DND-41 (cell line): ENCODE measurements around the gene JAK1.
A peak's percentile ranks its signal among the peaks of the same experiment; 100 is the strongest.

ENCODE experiments used
- ATAC-seq: fragments of 200-7000 bp; cut with Tn5 transposase; 3 replicates; pipeline ENCODE4 v1.9.1; 2021; ENCODE audit warnings: low read depth; ENCODE audit not compliant: insufficient read depth
- DNase-seq: peaks from one replicate; pipeline ENCODE4 v3.0.0-alpha.2; 2020
- H2AFZ ChIP-seq: 2 replicates; pipeline ENCODE4 v1.6.0; 2012; ENCODE audit warnings: low read depth, low read length
- H3K27ac ChIP-seq: 2 replicates; pipeline ENCODE4 v1.5.1; 2012; ENCODE audit warnings: low read length, inconsistent platforms
- H3K27me3 ChIP-seq: fragments of 200-600 bp; sonication (generic); 2 replicates; pipeline ENCODE4 v1.6.0; 2012; ENCODE audit warnings: low read length, mild to moderate bottlenecking, inconsistent platforms; ENCODE audit not compliant: insufficient read depth, poor library complexity
- H3K36me3 ChIP-seq: 2 replicates; pipeline ENCODE4 v1.5.1; 2012; ENCODE audit warnings: low read length, inconsistent platforms; ENCODE audit not compliant: insufficient read depth
- H3K4me1 ChIP-seq: 2 replicates; pipeline ENCODE4 v1.5.1; 2012; ENCODE audit warnings: mild to moderate bottlenecking, low read length; ENCODE audit not compliant: insufficient read depth
- H3K4me2 ChIP-seq: 2 replicates; pipeline ENCODE4 v1.6.0; 2012; ENCODE audit warnings: mild to moderate bottlenecking, moderate library complexity, low read length, inconsistent platforms; ENCODE audit not compliant: insufficient read depth
- H3K4me3 ChIP-seq, 2 experiments: fragments of 200-600 bp in 1 of 2; shearing (Covaris generic) in 1 of 2; 2 replicates each; pipeline ENCODE4 v1.5.1; 2012 to 2016; ENCODE audit warnings: inconsistent platforms in 2 of 2, low read length in 2 of 2, mild to moderate bottlenecking in 2 of 2, low read depth in 1 of 2, moderate library complexity in 1 of 2
- H3K79me2 ChIP-seq: 2 replicates; pipeline ENCODE4 v1.6.0; 2012; ENCODE audit warnings: low read length, inconsistent platforms; ENCODE audit not compliant: insufficient read depth
- H3K9ac ChIP-seq: 2 replicates; pipeline ENCODE4 v1.6.0; 2012; ENCODE audit warnings: low read depth, mild to moderate bottlenecking, inconsistent platforms, low read length, moderate library complexity
- H3K9me3 ChIP-seq: 2 replicates; pipeline ENCODE4 v1.5.1; 2012; ENCODE audit warnings: low read length, moderate library complexity, mild to moderate bottlenecking, inconsistent platforms; ENCODE audit not compliant: insufficient read depth, severe bottlenecking
- H4K20me1 ChIP-seq: 2 replicates; pipeline ENCODE4 v1.6.0; 2012; ENCODE audit warnings: low read length; ENCODE audit not compliant: insufficient read depth
- EZH2 ChIP-seq: IDR thresholded peaks from 3 replicates; pipeline ENCODE4 v1.6.1; 2012; ENCODE audit warnings: borderline replicate concordance, low read depth, mild to moderate bottlenecking, moderate library complexity, low read length, inconsistent platforms; ENCODE audit not compliant: severe bottlenecking
- TF ChIP-seq, protein P1 (sequence below): IDR thresholded peaks from 2 replicates; pipeline ENCODE4 v1.5.1; 2012; ENCODE audit warnings: borderline replicate concordance, low read length, moderate library complexity, mild to moderate bottlenecking; ENCODE audit not compliant: poor library complexity, severe bottlenecking; ENCODE audit errors: extremely low read depth

Gene JAK1

DNA sequence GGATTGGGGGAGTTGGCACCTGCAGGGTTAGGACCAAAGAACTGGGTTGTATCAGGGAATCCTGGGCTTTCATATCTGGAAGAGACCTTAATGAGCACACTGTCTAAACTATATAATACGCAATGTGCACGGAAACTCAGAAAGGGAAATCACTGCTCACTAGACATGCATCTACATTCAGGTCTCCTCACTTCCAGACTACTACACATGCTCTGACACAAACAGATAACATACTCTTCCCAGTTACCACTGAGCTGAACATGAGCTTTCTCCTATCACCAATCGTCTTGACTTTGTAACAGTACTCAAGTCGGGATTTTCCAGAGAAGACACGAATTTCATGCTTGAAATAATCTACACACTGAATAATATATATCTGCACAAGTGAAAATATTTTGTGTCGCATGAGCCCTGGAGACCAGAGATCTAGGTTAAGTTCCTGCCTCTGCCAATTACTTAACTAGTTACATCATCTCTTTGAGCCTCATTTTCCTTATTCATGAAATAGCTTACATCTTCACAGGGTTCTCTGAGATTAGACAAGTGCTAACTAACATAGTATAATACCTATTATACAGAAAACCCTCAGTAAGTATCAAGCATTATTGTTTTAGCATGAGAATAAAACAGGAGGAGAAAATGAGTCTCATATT is 101.1 kb downstream of the JAK1 start:
- H2AFZ ChIP-seq = no peak overlapping the region
- no peaks in the 10 kb centered on the region for H3K79me2 ChIP-seq
- ATAC-seq = no peak
- no peaks in the 10 kb centered on the region for H3K9me3 ChIP-seq
- H3K9ac ChIP-seq = no peak overlapping the region
- H3K4me3 ChIP-seq = no peak overlapping the region
- H3K27ac ChIP-seq = no peak overlapping the region
- no peaks in the 10 kb centered on the region for H3K4me1 ChIP-seq
- no peak overlapping the region for H3K4me2 ChIP-seq
- TF ChIP-seq, protein P1, sequence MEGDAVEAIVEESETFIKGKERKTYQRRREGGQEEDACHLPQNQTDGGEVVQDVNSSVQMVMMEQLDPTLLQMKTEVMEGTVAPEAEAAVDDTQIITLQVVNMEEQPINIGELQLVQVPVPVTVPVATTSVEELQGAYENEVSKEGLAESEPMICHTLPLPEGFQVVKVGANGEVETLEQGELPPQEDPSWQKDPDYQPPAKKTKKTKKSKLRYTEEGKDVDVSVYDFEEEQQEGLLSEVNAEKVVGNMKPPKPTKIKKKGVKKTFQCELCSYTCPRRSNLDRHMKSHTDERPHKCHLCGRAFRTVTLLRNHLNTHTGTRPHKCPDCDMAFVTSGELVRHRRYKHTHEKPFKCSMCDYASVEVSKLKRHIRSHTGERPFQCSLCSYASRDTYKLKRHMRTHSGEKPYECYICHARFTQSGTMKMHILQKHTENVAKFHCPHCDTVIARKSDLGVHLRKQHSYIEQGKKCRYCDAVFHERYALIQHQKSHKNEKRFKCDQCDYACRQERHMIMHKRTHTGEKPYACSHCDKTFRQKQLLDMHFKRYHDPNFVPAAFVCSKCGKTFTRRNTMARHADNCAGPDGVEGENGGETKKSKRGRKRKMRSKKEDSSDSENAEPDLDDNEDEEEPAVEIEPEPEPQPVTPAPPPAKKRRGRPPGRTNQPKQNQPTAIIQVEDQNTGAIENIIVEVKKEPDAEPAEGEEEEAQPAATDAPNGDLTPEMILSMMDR = no peak
- no peak for TF ChIP-seq EZH2
- H3K27me3 ChIP-seq = no peaks in the 10 kb centered on the region
- H4K20me1 ChIP-seq = peaks cover 5% of the 10 kb centered on the region; the same call in 1 of the 2 replicates
- H3K36me3 ChIP-seq = peaks cover 90% of the 10 kb centered on the region
- no peak for DNase-seq

DNA sequence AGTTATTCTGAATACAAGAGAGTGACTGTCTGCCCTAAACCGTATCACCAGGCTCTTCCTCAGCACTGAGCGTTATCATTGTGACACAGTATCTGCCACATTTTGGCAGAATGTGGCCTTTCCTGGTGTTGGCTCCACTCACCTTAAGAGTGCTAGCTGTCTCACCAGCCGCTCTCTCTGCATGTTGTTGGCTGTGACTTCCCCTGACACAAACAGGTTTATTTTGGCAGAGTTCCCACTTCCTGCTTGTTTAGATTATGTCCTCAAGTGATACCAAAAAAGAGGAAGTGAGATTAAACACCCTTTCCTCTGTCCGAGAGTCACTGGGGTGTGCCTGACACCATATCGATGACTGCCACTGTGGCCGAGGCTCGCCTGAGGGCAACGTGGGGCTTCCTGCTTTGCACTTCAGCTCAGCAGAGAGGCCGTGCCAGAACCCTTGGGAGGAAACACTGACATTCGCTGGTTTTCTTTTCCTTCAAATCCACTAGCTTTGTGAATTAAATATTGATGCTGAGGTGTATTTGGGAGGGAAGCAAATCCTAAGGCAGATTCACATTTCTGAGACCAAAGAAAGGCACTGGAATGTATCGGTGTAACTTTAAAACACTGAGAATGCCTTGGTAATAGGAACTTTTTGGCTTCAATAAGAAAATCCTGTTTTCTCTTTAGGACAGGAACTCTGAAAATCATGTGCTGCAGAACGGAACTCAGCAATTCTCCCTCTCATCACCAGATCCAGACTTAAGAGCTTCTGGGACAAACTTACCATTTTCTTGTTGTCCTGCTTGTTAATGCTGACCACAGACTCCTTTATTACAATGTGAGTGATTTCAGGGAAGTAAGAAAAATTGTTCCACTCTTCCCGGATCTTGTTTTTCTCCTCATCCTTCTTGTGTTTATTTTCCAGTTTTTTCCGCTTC is 102.1 kb downstream of the JAK1 start:
- Histone ChIP-seq H2AFZ (no peak overlapping the region), H3K4me3 (no peak overlapping the region), H3K4me2 (no peak overlapping the region), H3K9me3 (no peaks in the 10 kb centered on the region), H3K79me2 (no peaks in the 10 kb centered on the region), H3K4me1 (no peaks in the 10 kb centered on the region), H3K9ac (no peak overlapping the region), H4K20me1 (peaks cover 2% of the 10 kb centered on the region; the same call in 1 of the 2 replicates), H3K27me3 (no peaks in the 10 kb centered on the region), H3K27ac (no peak overlapping the region), H3K36me3 (peaks cover 89% of the 10 kb centered on the region)
- DNase-seq (no peak), ATAC-seq (peak; percentile 24)
- TF ChIP-seq, protein P1 = no peak
- TF ChIP-seq EZH2 = no peak

DNA sequence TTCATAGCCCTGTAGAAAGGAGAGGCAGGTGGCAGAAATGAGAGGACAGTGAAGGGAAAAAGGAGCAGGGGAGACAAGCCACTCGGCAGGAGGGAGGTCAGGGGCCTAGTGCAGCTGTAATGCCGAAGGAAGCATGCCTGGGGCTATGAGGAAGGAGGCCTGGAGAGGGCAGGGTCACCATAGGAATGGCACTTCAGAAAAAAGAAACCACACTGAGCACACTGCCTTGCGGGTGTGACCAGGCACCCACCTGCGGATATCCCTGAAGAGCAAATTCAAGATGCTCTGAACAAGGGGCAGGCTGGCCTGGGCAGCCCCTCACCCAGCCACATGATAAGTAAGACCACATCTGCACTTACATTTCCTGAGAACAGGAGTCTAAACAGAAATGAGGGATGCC is 104.7 kb downstream of the JAK1 start:
- H3K27ac ChIP-seq = no peak overlapping the region
- H3K9ac ChIP-seq = no peak overlapping the region
- no peaks in the 10 kb centered on the region for H3K79me2 ChIP-seq
- H3K4me2 ChIP-seq = no peak overlapping the region
- no peak overlapping the region for H3K4me3 ChIP-seq
- H3K36me3 ChIP-seq = peaks cover 91% of the 10 kb centered on the region
- H4K20me1 ChIP-seq = no peaks in the 10 kb centered on the region
- H3K9me3 ChIP-seq = no peaks in the 10 kb centered on the region
- no peaks in the 10 kb centered on the region for H3K4me1 ChIP-seq
- no peak overlapping the region for H2AFZ ChIP-seq
- TF ChIP-seq, protein P1 = peak; percentile 28
- TF ChIP-seq EZH2 = no peak
- DNase-seq = no peak
- no peak for ATAC-seq
- no peaks in the 10 kb centered on the region for H3K27me3 ChIP-seq
